IPS DF 4.7 (cell line): ENCODE measurements around the gene JMY.
"Not testable (repeated sequence)": the region's sequence is repeated elsewhere in the genome, so short reads cannot be mapped to it uniquely, and the experiment has no call there.

ENCODE experiments used
- DNase-seq: peaks from one replicate; pipeline ENCODE4 v3.0.0-alpha.2; 2013; ENCODE audit warnings: low spot score; ENCODE audit errors: extremely low read depth

Gene JMY

DNA sequence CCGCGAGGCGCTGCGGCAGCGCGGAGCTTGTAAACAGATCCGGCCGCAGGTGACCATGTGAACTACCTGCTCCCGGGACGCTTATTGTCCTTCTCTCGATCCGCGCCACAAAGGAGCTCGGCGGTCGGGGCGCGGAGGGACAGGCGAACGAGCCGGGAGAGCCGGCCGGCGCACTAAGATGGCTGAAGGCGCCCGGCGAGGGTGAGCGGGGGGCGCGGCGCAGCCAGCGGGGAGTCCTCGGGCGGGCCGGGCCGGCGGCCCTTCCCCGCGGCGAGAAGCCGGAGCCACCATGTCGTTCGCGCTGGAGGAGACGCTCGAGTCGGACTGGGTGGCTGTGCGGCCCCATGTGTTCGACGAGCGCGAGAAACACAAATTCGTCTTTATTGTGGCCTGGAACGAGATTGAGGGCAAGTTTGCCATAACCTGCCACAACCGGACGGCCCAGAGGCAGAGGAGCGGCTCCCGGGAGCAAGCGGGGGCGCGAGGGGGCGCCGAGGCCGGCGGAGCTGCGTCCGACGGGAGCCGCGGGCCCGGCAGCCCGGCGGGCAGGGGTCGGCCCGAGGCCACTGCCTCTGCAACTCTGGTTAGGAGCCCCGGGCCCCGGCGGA lies 535 bp downstream of the JMY start:
- no peak for DNase-seq

DNA sequence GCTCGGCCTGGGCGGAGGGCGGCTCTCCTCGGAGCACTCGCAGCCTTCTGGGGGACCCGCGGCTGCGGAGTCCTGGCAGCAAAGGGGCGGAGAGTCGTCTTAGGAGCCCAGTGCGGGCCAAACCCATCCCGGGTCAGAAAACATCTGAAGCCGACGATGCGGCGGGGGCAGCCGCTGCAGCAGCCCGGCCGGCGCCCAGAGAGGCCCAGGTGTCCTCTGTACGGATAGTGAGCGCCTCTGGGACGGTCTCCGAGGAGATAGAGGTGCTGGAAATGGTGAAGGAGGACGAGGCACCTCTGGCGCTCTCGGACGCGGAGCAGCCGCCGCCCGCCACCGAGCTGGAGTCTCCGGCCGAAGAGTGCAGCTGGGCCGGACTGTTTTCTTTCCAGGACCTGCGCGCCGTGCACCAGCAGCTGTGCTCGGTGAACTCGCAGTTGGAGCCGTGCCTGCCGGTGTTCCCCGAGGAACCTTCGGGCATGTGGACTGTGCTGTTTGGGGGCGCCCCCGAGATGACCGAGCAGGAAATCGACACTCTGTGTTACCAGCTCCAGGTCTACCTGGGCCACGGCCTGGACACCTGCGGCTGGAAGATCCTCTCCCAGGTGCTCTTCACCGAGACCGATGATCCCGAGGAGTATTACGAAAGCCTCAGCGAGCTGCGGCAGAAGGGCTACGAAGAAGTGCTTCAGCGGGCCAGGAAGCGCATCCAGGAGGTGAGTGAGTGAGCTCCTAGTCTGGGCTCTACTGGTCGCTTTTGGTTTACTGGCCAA lies 1.2 kb downstream of the JMY start:
- no peak for DNase-seq

DNA sequence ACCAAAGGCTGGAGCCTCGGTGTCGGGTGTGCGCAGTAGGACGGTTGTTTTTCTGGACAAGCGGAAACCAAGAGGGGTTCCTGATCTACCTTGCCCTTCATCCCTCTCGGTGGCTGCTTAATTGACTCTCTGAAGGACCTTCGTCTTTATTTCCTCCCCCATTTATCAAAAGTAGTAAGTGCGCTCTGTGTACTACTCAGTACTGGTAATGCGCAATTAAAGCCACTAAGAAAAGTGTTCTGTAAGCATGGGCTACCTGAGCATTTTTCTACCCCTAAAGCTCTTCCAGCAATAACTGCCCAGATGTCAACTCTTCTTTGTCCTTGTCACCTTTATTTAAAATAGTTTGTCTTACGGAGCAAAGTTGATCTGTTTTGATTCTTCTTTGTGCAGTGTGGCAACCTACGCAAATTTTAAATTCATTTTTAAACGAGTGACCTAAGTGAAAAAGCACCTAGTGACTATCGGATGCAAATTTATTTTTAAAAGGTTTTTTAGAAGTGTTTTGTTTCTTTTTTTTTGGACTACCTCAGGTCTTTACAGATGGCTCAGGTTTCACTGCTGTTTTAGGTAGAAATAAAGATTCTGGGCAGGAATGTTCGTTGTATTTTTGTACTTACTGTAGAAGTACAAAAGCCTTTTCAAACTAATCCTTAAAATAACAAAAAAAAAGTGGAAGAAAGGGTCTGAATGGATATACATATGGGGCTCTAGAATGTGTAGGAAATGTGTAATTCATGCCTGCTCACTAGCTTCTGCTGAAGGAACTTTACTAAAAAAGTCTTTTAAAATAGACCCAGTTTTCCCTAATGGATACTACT lies 2.0 kb downstream of the JMY start:
- no peak for DNase-seq

DNA sequence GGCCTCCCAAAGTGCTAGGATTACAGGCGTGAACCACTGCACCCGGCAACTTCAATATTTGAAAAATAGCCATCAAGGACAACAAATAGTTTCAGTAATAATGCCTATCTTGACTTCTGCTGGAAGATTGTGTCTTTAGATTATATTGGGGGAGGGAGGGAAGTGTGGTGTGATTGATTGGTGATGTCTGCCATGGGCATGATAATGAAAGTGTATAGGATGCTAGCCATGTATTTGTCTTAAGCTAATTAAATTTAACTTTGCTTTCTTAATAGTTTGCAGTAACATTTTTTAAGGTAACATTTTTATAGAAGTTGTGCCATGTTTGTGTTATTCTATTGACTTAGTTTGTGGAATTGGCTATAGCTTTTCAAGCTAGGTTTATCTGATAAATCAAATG lies 4.6 kb downstream of the JMY start:
- DNase-seq = no peak

DNA sequence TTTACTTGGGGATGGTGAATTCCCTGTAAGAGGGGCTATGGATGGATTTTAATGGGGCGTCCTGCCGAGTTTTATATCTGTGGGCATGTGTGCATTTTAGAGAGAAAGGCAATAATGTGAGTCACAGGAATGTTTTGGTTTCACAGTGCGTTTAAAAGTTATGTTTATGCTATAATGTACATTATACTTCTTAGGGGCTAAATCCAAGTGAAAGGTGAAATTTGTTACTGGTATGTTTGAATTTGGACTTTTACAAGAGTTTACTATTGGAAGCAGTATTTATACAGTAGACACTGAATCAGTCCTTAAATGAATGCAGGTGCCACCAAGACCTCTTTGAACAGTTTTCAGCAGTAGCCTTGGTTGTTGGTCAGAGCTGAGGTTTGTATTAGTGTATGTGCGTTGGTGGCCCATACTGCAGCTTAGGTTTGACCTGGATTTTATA lies 5.6 kb downstream of the JMY start:
- no peak for DNase-seq

DNA sequence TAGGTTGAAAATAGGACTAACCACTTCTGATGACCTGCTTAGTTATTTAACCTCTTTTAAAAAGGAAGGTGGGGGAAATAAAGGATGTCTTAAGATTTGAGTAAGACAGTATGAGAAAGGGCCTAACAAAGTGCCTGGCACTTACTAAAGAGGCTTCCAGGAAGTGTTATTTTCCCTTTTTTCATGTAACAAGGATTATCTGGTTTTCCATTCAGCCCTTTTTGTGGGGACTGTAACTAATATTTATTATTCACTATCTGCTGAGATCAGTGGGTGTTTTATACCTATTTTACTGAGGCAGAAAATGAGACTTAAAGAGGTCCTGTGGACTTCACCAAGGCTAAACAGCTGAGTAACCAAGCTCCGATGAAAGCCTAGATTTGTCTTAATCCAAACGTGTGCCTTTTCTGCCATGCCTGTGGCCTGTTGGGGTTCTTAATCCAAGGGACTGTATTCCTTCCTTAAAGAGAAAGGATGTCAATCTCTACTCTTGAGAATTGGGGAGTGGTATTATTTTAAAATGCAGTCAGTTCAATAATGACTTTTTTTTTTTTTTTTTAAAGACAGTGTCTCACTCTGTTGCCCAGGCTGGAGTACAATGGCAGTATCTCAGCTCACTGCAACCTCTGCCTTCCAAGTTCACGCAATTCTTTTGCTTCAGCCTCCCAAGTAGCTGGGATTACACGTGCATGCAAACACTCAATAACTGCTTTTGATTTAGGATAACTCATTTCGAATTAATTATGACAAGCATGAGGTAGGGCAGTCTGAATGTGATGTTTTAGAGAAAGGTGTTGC lies 6.5 kb downstream of the JMY start:
- DNase-seq = no peak

DNA sequence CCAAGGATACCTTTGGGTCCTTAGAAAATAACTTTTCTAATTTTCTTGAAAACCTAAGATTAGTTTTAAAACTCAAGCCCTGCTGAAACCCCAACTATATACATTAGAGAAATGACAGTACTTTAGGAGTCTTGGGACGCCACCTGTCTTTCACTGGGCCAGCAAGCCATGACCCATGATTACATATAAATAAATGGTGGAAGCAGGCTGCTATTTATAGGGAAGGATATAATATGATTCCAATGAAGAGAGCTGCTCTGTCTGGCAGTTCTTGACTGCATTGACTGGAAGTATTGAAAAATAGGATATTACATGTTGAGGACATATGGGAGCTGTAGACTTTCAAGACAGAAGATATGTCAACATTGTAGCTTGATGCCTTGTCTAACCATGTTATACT lies 7.3 kb downstream of the JMY start:
- no peak for DNase-seq

DNA sequence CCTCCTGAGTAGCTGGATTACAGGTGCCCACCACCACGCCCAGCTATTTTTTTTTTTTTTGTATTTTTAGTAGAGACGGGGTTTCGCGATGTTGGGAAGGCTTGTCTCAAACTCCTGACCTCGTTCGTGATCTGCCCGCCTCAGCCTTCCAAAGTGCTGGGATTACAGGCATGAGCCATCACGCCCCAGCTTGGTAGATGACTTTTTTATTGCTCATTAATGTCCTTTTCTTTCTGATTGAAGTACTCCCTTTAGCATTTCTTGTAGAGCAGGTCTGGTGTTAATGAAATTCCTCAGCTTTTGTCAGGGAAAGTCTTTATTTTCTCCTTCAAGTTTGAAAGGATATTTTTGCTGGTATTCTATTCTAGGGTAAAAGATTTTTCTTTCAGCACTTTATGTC lies 18.1 kb downstream of the JMY start:
- not testable (repeated sequence) for DNase-seq

DNA sequence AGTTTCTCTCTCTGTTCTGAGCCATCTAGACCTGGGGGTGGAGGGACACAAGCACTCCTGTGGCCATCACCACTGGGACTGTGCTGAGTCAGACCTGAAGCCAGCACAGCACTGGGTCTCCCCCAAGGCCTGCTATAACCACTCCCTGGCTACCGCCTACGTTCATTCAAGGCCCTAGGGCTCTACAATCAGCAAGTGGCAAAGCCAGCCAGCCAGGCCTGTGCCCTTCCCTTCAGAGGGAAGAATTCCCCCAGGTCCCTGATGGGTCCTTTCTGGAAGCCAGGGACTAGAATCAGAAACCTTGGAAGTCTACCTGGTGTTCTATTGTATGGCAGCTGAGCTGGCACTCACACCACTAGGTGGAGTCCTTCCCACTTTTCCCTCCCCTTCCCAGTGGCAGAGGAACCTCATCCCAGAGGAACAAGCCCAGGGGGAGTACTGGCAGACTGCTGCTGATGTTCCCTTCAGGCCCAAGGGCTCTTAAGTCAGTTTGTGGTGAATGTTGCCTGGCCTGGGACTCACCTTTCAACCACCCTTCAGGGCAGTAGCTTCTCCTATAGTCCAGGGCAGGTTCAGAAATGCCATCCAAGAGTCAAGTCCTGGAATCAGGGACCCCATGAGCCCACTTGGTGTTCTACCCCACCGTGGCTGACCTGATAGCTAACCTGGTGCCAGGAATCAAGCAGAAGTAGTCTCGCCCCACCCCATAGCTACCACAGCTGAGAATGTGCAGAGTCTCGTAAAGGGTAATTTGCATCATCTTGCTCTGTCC lies 20.0 kb downstream of the JMY start:
- peak; percentile 76 for DNase-seq

DNA sequence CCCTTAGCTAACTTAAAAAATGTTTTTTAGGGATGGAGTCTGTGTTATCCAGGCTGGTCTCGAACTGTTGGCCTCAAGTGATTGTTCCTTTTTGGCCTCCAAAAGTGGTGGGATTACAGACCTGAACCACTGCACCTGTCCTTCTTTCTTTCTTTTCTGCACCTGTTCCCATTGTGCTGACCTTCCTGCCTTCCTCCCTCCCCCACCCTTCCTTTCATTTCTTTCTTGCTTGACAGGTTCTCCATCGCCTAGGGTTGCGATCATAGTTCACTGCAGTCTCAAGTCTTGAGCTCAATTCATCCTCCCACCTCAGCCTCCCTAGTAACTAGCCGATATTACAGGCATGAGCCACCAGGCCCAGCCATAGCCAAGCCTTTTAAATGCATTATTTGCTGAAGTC lies 20.6 kb downstream of the JMY start:
- no peak for DNase-seq

DNA sequence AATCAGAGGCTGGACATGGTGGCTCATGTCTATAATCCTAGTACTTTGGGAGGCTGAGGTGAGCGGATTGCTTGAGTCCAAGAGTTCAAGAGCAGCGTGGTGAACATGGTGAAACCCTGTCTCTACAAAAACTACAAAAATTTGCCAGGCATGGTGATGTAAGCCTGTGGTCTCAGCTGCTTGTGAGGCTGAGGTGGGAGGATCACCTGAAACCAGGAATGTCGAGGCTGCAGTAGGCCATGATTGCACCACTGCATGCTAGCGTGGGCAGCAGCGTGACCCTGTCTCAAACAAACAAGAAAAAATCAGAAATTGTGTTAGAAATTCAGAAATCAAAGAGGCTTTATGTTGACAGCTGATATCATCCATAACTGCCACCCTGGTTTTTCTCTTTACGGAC lies 21.4 kb downstream of the JMY start:
- no peak for DNase-seq

DNA sequence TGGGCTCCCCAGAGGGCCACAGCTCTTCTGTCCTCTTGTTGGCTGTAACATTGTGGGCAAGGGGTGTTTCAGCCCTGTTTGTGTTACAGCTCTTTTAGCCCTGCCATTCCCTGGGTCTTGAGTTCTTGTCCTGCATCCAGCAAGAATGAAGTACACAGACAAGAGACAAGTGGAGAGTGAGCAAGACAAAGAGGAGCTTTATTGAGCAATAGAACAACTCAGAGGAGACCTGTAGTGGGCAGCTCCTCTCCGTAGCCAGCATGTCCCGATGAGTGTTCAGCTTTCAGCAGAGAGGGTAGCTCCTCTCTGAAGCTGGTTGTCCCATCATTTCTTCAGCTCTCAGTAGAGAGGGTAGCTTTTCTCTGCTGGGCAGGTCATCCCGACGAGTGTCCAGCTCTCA lies 22.9 kb downstream of the JMY start:
- DNase-seq = no peak

DNA sequence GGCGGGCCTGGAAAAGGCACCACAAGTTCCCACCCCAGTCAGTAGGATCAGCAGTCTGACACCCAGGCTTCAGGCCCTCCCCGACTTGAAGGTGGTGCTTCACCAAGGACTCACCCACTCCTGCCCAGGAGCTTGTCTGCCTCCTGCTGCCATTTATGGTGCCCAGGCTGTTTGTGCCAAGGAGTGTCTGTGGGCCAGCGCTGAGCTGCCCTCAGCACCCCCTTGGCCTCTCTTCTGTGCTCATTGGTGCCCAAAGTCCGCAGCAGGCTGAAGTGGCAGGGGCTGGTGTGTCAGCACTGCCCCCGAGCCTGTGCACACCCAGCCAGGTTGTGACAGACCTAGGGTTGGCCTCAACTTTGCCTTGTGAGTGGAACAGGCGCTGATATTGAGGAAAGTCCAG lies 23.5 kb downstream of the JMY start:
- no peak for DNase-seq

DNA sequence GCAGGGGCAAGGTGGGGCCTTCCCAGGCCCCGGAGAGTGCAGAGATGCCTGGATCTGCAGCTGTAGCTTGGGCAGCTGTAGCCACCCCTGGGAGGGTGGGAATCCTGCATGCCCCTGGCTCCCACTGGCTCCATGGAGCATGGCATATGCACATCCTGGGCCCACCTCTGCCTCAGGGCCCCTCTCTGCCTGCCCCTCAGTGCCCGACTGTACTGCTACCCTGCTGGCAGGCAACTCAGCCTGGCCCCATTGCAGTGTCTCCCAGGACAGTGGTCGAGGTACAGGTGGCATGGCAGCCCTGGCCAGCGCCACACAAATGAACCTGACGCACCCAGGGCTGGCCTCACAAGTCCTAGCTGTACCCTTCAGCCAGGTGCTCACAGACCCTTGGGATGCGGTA lies 23.9 kb downstream of the JMY start:
- DNase-seq = no peak

DNA sequence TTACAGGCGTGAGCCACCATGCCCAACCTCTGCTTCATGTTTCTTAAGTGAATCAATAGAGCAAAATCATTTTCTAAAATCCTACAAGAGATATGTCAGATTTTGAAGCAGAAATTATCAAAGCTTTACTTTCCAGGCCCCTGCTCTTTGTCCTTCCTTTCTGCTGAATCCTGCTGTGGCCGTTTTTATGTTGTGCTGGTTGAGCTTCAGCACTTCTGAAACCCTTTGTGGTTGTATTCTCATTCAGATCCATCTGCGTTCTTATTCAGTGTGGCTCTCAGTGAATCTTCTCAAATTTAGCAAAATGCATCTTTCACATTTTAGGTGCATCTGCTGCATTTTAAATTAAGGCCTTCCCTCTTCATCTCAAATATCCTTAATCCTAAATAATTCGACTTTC lies 26.0 kb downstream of the JMY start:
- DNase-seq = no peak

DNA sequence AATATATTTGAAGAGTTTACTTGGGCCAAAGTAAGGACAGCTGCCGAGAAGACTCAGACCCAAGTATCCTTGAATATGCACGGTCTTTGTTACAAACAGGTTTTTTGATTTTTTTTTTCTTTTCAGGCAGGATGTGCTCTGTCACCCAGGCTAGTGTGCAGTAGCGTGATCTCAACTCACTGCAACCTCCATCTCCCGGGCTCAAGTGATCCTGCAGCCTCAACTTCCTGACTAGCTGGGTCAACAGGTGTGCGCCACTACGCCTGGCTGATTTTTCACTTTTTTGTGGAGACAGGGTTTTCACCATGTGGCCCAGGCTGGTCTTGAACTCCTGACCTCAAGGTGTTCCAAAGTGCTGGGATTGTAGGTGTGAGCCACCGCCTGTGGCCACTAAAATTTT lies 27.4 kb downstream of the JMY start:
- no peak for DNase-seq

DNA sequence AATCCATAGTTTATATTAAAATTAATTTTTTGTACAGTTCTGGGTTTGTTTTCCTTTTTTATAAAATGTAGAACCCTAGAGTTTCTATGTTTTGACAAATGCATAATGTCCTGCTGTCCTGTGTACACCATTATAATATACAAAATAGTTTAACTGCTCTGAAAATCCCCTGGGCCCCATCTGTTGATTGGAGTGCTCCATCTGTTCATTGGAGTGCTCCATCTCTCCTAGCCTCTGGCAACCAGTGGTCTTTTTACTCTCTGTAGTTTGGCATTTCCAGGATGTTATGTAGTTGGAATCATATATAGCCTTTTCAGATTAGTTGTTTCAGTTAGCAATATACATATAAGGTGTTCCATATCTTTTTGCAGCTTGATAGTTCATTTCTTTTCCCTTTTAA lies 31.2 kb downstream of the JMY start:
- DNase-seq = no peak

DNA sequence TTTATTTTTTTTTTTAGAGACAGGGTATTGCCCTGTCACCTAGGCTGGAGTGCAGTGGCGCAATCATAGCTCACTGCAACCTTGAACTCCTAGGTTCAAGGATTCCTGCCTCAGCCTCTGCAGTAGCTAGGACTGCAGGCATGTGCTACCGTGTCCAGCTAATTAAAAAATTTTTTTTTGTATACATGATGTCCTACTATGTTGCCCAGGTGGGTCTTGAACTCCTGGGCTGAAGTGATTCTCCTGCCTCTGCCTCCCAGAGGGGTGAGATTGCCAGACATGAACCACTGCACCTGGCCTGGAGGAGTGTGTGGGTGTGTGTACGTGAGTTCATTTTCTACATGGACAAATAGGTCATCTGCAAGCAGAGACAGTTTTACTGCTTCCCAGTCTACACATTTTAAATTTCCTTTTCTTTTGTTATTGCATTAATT lies 33.8 kb downstream of the JMY start:
- DNase-seq = no peak

DNA sequence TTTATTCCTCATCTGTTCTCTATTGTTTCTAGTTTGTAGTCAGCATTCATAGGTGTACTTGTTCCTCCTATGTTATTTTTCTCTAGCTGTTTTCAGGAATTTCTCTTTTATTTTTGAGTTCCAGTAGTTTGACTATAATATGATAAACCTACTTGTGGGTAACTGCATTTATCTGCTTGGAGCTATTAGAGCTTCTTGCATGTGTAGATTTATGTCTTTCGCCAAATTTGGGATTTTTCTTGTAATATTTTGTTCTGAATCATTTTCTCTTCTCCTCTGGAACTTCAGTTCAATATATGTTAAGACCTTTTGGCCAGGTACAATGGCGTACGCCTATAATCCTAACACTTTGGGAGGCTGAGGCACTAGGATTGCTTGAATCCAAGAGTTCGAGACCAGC lies 37.4 kb downstream of the JMY start:
- no peak for DNase-seq

DNA sequence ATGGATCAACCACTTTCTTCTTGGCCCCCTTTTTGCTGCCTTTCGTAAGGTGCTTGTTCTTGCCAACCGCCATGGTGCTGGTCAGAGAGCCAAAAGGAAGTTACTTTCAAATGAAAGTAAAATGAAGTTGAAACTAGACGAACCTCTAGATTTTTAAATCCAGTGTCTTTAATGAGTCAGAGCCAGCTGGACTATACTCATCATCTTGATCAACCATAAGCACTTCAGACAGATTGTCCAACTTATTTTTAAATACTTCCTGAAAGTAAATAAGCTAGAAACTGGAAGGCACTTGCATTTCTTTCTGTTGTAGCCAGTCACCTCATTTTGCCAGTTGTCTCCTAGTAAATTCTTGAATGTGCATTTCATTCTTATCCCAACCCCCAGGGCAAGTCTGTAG lies 48.9 kb downstream of the JMY start:
- no peak for DNase-seq

DNA sequence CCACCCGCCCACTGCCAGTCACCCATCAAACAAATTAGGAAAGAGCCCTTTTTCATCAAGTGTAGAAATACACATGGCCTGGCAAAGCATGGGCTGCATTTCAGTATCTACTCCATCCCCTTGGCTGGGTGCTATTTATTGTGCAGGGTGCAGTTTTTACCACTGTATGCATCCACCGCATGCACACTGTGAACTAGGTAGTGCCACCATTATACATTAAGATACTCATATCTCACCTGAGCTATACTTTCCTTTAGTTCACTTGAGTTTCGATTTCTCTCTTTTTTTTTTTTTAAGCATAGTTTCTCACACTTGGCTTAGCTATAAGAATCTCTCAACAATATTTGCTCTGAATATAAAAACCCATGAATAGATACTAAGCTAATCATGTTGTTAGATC lies 49.4 kb downstream of the JMY start:
- no peak for DNase-seq
